Fibroblast of the conjunctiva (primary cell): ENCODE results near the gene TNS3.
"Not testable (repeated sequence)": the region's sequence is repeated elsewhere in the genome, so short reads cannot be mapped to it uniquely, and the experiment has no call there.

Source experiments
- DNase-seq: peaks from one replicate; pipeline ENCODE4 v3.0.0-alpha.2; 2010; ENCODE audit warnings: low read depth

TNS3 gene

DNA sequence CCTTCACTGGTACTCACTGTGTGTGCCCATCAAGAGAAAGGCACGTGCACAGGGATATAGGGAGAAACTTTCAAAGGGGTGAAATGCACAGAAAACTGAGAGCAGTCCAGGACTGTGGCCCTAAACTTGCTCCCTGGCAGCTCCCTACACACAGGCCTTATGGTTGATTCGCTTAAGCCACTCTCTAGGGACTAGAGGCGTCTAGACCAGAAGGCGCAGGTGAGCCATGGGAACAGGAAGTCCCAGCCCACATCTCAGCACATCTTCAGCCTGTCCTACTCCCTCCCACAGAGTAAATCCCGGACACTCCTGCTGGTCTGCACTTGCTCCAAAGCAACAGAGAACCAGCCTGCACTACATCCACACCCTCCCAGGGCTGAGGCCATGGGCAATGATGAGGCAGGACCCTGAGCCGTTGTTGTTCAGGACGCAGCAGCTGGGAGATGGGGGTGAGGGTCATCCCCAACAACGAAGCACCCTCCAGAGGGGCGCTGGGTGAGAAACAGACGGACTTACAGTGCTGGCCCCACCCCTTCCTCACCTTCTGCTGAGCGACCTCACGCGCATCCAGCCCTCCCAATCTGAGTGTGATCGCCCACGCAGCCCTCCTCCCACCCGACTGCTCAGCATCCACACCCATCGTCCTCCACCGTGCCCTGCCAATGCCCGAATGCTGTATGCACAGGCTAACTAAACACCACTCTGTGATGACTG is 109.3 kb downstream of the TNS3 start:
- DNase-seq, result no peak

DNA sequence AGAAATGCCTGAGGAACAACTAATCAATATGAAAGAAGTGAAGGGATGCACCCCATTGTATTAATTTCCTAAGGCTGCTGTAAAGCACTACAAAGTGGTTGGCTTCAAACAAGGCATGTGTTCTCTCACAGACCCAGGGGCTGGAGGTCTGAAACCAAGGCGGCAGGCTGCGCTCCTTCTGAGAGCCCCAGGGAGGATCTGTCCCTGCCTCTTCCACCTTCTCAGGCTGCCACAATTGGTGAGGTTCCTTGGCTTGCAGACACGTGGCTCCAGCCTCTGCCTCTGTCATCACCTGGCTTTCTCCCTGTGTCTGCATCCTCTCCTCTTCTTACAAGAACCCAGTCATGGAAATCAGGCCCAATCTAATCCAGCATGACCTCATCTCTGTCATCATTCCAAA is 110.1 kb downstream of the TNS3 start:
- DNase-seq, result no peak

DNA sequence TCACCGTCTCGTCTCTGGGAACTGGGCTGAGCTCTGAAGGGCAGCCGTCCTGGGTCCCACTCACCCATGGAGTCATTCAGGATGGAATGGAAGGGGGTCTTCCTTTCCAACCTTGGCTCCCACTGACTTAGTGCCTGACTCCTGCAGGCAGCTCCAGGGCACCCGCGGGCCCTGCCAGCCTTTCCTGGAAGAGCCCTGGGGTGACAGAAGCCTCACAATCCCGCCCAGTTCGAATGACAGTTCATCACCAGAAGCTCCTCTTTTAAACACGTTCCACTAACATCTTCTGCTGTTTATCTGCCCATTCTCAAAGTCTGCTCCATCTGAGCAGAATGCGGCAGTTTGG is 110.6 kb downstream of the TNS3 start:
- DNase-seq, result no peak

DNA sequence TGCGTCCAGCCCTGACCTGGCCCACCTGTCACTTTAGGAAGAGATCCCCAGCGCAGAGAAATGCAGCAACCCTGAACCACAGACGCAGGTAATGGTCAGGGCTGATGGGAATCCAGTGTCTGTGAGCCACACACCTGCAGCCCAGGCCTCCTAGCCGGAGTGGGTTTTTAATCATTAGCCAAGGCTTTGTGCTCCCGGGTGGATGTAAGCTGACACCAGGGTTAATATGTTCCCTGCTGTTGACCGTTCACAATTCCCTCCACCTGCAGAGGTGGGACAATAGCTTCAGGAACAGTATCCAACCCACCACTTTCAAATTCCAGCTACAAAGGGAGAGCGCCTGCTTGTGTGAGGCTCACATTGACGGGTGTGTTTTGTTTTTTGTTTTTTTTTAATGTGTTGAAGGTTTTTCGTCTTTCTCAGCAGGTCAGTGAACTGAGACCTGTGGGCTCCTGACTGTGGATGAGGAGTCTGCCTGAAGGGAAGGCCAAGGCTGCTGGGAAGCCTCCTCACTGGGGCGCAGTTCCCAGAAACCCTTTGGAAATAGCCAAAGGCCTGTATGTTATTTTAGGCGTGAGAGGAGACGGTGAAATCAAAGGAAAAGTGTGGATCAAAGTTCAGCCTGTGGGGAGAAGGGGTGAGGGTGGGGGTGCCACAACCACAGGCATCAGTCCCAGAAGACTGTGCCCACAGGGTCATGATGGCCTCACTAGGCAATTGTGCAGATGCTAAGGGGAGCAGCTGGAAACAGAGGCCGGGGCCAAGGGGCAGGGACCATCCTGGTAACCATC is 111.1 kb downstream of the TNS3 start:
- DNase-seq, result no peak

DNA sequence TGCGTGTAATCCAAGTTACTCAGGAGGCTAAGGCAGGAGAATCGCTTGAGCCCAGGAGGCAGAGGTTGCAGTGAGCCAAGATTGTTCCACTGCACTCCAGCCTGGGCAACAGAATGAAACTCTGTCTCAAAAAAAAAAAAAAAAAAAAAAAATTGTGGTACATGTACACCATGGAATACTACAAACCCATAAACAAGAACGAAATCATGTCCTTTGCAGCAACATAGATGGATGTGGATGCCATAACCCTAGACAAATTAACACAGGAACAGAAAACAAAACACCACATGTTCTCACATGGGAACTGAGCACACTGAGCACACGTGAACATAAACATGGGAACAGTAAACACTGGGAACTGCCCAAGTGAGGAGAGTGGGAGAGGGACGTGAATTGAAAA is 112.1 kb downstream of the TNS3 start:
- DNase-seq, result not testable (repeated sequence)

DNA sequence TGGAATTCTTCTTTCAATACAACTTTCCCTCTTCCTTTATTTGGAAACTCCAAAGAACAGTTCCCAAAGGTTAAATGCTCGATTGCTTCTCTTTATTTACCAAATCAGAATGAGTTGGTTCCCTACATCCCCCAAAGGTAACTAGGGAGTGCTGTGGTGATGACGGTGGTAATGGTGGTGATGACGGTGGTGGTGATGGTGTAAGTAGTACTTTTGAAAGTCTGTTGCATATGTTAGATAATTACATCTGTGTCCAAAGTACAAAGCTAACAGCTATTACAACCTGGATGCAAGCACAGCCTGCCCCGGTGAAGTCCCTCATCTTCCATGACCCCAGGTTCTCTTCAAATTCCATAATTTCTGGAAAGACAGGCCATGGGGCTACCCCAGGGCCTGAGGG is 115.1 kb downstream of the TNS3 start:
- no peak for DNase-seq

DNA sequence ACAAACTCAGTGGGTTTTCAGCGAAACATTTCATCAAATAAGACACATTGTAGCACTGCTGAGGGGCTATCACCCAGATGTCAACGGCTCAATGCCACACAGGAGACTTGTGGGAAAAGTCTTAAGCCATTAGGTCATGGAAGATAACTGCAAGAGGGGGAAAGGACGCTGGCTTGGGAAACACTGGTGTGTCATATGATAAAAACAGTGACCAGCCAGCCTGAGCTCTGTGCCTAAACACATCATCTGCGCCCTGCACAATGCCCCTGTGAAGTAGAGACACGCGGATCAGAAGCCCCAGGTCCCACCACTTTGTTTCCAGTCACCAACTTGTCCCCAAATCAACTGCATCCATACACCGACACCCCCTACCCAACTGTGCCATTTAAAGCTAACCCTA is 116.7 kb downstream of the TNS3 start:
- DNase-seq, result no peak

DNA sequence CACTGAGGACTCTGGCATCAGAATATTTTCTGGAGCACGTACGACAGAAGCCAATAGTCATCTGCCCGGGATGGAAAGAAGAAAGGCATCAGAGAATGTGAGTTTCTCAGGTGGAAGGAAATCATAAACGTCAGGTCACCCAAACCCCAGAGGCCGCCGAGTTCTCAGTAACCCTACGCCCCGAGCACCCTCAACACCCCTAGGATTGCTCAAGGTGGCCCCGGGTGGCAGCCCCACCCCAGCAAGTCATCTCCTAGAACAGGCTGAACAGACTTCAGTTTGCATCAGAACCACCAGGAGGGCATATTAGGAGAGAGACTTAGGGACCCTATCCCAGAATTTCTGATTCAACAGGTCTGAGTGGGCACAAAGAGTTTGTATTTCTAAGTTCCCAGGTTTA is 117.6 kb downstream of the TNS3 start:
- no peak for DNase-seq

DNA sequence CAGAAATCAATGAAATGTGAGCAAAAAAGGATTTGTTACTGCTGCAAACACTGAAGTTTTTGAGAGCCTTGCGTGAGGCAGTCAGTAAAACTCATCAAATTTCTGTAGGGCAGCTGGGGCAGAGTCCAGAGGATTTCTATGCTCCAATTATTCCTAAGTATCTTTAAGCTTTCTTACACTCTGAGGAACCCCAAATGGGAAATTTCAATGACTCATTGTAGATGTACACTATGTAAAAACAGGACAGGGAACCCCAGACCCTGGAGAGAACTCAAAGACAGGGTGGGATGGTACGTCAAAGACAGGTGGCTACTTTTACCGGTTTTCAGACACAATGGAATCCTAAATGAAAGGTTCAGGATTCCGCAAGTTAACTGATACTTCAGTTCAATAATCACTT is 120.2 kb downstream of the TNS3 start:
- no peak for DNase-seq

DNA sequence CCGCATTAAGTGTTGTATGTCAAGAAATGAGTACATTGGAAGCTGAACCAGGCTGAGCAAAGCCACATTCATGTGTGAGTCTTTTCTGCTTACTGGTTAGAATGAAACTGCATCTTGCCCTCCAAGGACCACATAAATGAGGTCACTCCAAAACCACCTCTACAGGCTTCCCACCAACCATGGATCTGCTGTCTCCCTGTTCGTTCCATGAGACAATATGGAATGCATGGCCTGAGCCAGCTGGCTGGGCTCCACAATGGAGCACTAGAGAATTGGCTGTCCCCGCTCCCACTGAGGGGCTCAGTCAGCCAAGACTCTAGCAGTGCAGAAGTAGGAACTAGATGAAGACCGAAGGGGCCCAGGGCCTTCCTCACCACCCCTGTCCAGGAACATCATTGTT is 120.8 kb downstream of the TNS3 start:
- DNase-seq, result no peak

DNA sequence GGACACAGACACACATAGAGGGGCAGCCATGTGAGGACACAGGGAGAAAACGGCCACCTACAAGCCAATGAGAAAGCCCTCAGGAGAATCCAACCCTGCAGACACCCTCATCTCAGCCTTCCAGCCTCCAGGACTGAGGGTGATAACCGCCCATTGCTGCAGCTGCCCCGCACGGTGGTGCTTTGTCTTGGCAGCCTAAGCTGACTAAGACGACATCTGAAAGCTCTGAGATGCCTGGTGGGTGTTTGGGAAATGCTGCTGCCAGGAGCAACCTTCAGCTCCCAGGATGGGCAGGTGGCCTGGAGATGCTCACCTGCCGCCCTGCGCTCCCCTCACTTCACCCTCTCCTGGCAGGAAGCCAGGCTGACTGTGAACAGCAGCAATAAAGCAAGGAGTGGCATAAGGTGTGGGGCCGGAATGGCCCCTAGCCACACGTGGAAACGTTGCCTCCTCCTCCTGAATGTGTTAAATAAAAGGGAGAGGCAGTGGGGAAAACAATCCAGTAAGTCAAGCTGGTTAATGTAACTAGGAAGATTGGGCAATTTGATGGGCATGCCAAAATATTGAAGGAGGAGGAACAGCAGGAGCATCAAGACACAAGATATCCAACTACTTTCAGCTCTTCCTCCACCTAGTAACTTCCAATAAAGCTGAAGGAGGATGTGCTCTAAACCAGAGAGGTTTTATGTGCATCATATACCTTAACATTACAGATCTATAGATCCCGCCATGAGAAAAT is 121.5 kb downstream of the TNS3 start:
- no peak for DNase-seq

DNA sequence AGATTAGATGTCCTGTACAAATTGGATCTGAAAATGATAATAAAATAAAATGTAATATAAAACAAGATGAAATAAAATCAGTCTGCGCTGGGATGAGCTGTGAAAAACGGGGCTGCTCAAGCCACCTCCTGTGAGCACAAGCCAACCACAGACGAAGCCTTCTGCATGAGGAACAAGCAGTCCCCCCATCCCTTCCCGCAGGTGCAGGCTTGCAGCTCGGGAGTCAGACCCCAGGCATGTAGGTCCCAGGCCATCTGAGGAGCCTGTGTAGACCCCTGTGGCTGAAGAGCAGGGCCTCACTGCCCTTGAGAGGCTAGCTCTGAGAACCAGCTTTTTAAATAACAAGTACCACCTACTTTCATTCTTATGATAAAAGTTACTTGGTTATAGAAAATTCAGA is 123.4 kb downstream of the TNS3 start:
- DNase-seq, result no peak

DNA sequence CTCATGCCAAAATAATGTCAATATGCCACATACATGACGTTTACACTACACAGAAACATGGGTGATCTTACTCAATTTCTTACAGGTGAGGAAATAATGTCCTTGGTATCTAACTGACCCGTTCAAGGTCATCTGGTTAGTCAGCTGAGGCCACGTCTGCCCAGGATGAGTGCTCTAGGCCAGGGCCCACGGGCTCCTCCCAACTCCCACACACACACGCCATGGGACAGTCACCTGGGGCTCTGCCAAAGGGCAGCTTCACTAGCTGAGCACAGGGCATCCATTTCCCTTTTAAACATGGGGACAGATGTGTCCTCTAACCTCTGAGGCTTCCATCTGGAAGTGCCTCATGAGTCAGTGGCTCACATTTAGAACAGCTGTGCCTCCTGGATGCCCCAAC is 123.9 kb downstream of the TNS3 start:
- peak; percentile 76 for DNase-seq

DNA sequence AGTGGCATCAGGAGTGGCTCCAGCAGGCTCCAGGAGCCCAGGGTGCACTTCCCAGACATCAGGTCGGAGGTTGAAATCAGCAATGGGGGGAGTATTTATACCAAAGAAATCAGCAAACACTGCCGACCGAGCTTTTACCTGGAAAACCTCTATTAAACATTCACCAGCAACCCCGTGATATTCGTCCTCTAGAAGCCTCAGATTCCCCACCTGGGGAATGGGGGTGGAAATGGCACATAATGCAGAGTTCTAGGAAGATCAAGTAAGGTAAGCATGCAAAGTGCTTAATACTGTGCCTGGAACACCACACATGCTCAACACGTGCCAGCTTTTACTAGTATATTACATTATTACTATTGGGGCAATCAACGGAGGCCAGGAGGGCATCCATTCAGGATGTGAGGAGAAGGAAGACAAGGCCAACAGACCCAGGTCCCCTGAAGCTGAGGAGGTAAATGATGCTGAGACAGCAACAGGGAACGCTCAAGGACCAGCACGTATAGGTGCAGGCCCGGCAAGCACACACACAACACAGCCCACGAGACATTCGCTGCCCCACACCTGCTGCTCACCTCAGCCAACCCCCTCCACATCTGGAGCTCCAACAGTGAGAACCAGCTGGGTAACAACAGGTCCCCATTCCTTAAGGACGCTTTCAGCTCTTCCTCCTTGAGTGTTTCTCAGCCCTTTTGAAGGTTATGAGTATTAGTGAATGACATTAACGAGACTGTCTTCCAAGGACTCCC is 125.5 kb downstream of the TNS3 start:
- DNase-seq, result no peak

DNA sequence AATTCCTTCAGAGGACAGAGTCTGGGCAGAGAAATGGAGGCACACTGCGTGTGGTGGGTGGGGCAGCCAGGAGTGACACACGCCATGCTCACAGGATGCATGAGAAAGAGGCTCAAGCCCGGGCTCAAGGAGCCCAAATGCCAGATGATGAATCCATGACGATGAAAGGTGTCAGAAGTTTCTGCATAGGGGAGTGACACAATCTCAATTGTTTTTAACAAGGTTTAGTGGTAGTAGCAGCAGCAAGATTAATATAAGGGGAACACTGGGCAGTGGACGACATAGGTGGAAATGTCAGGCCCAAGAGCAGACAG is 126.1 kb downstream of the TNS3 start:
- no peak for DNase-seq

DNA sequence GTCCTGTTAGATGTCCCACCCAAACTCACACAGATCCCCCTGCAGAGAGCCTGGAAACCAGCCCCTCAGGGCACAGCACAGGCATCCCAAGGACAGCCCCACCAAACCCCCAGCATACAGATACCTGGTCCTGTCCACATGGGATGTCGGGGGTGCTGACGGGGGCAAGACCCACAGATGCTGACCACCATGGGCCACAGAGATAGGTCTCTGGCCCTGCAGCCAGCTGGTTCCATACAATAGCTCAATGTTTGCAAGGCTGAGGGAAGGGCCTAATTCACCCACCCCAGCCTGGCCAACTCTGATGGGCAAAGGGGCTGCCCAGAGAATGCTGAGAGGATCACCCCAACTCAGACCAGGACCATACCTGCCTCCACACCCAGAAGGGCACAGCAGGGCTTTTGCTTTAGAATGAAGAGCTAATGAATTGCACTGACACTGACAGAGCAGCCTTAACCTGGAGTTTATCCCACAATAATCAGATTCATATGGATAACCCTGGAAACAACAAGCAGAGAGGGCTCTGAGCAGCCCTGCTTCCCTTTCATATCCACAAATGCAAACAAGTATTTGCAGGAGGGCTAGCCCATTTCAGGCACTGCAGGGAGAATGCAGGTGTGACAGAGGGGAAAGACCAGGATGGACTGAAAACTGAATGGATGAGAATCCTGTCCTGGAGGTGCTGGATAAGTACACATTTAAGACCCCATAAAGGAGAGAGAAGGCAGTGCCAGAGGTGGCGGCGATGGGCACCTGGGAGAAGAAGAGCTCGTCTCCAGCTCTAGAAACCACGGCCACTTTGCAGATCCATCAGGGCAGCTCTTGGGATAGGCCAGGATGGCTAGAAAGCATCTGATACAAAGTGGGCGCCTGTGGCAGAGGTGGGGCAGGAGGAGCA is 126.7 kb downstream of the TNS3 start:
- no peak for DNase-seq

DNA sequence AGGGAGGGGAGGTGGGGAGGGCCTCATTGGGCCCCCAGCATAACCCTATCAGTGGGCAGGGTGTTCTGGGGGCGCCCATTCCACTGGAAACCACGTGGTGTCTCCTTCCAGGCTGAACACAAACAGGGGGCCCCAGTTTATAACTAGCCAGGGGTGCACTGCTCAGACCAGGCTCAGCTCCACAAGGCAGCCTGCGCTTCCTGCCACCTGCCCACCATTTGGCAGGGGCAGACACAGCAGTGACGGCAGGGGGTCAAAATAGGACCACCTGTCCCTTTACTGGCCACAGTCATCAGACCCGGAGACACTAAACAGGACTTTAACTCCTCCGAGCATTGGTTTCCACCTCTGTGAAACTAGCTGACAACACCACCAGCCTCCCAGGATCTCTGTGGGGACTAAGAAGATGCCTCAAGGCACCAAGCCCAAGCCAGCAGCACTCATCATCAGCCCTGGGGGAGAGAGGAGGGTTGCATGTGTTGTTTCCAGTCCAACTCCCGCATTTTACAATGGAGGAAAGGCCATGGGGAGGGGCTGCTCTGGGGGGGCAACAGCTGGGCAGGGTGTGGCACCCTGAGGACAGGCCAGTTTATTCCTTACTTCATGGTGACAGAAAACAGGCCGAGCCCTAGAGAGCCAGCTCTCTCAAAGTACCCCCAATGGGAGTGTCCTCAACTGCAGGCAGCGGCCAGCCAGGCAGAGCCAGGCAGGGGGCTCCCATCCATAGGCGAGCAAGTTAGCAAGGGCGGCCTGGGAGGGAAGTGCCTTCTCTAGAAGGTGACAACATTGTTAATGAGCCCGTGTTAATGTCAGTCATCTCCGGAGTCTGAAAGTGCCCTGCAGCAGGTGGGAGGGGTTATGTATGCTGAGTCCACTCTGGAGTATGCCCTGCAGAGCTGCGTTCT is 127.6 kb downstream of the TNS3 start:
- no peak for DNase-seq

DNA sequence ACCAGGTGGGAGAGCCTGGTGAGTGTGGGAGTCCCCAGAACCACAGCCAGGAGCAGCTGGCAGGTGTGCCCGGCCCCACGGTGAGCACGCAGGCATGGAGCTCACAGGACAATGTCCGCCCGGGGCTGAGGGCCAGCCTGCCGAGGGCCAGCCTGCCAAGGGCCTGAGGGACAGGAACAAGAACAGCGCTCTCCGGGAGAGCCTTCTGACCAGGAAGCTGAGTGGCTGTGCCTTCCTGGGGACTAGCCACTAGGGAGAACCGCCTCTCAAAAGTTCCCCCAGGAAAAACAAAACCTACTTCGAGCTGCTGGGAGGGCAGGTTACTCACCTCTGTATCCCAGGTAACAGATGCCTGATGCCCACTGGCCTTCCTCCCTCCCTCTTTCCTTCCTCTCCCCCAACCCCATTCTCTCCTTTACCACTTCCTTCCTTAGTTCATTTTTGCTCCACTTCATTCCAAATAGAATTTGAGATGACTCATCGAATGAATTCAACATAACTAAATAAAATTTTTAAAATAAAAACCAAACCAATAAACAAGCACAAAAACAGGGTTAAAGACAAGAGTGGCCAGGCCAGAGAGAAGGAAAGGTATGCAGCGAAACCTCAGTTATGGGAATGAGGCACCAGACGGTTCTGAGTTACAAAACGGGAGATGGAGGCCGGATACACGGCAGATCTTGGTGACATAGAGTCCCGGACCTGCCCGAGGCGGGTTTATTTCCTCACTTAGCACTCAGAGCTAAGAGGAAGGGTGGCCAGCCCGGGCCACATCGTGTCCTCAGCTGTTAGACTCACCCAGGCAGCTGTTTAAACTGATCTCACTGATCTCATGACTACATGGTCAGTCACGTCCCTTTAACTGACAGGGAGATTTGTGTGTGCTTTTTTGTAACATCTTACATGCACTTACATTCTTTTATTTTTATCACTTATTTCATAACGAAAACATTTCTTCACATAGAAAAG is 128.5 kb downstream of the TNS3 start:
- peak; percentile 23 for DNase-seq

DNA sequence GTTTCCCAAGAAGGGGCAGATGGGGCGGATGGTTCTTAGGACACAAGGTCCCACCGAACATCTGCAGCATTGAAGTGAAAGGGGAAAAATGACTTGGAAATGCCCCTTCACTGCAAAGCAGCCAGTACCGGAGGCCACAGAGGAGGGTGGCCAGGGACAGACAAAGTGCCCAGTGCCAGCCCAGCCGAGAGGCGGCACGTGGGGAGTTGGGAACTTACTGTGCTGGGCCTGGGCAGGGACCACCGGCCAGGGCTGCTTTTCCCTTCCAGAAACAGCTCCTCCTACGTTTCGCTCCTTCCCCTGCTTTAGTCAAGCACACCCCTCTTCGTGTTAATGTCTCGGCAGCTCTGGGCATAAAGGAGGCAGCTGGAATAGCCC is 129.2 kb downstream of the TNS3 start:
- no peak for DNase-seq
